Lower leg skin (tissue), 4 donors: ENCODE data around the gene SH2D5. TPM values are rescaled to one million over a fixed set of nuclear protein-coding genes. Genes with fewer than 3 reads are reported as not detected.

Experiments used
- DNase-seq, 2 donors: peaks; one replicate each; pipeline ENCODE4 v3.0.0-alpha.2; 2019; ENCODE audit warnings: low spot score in 2 of 2
- H3K4me3 ChIP-seq: fragments of 200-600 bp; sonication (generic); 2 replicates; pipeline ENCODE4 v1.5.1; 2017; ENCODE audit warnings: mild to moderate bottlenecking, low read depth; ENCODE audit not compliant: poor library complexity, severe bottlenecking
- CTCF ChIP-seq, 3 donors: fragments of 450-650 bp; IDR thresholded peaks; one replicate each; pipeline ENCODE4 v1.5.1; 2016; ENCODE audit warnings: antibody characterized with exemption in 3 of 3, mild to moderate bottlenecking in 3 of 3, moderate library complexity in 2 of 3
- POLR2A ChIP-seq, 2 donors: fragments of 450-650 bp; IDR thresholded peaks; one replicate each; pipeline ENCODE4 v1.6.1; 2016 to 2017; ENCODE audit warnings: antibody characterized with exemption in 2 of 2, mild to moderate bottlenecking in 1 of 2, moderate library complexity in 1 of 2
- WGBS, 2 donors: methylation state at CpG; one replicate each; pipeline ENCODE4 v1.1.5; 2018; 5-methylcytosine and 5-hydroxymethylcytosine counted together
- intact Hi-C: fragments of 100-400 bp; cut with DNase I; formaldehyde crosslinking; loops from one replicate; pipeline ENCODE4 v1.15.0; 2023; ENCODE audit warnings: low total_unique reads
- total RNA-seq, 4 donors: library from RNA; depleted of rRNA; stranded (reverse); fragments of >200 nt; gene quantifications; one replicate each; pipeline ENCODE4 v1.1.0, GENCODE V29; 2016

SH2D5 gene
- total RNA-seq, 4 donors from 2014 or later: 0.11 to 1.0 (median 0.18) TPM

- no peak for DNase-seq
- no peak overlapping the region for H3K4me3 ChIP-seq
- intact Hi-C loops: no loop called here
- TF ChIP-seq POLR2A (IDR thresholded peaks at IDR 0.05): no peak
- TF ChIP-seq CTCF (IDR thresholded peaks at IDR 0.05): no peak
- 80 to 86% methylated on average over 26 of the region's 26 CpGs for WGBS, 2 donors
These were observed 45.4 kb downstream of the SH2D5 start for GRCh38 chr1:20686883-20687725.

GRCh38 chr1:20685741-20686140 lies 46.8 kb downstream of the SH2D5 start:
- intact Hi-C loops: no loop called here
- H3K4me3 ChIP-seq: no peak overlapping the region
- DNase-seq: no peak
- WGBS, 2 donors: 80 to 82% methylated on average over 12 of the region's 12 CpGs
- TF ChIP-seq CTCF (IDR thresholded peaks at IDR 0.05) (no peak), POLR2A (IDR thresholded peaks at IDR 0.05) (no peak)

GRCh38 chr1:20685099-20685662 lies 47.3 kb downstream of the SH2D5 start:
- 67 to 71% methylated on average over 20 of the region's 21 CpGs for WGBS, 2 donors
- peak in 1 of 2 donors; percentile 90 for DNase-seq
- no peak overlapping the region for H3K4me3 ChIP-seq

GRCh38 chr1:20684651-20685050 lies 47.9 kb downstream of the SH2D5 start:
- 84 to 88% methylated on average over 3 to 8 of the region's 14 CpGs for WGBS, 2 donors
- DNase-seq: no peak
- intact Hi-C loops: no loop called here
- H3K4me3 ChIP-seq: no peak overlapping the region
- TF ChIP-seq CTCF (IDR thresholded peaks at IDR 0.05) (no peak), POLR2A (IDR thresholded peaks at IDR 0.05) (no peak)

More at GRCh38 chr1:20685099-20685662, 47.3 kb downstream of the SH2D5 start:
- TF ChIP-seq CTCF (IDR thresholded peaks at IDR 0.05) (no peak), POLR2A (IDR thresholded peaks at IDR 0.05) (no peak)
- intact Hi-C loops: no loop called here

- intact Hi-C loops: no loop called here
- TF ChIP-seq CTCF (IDR thresholded peaks at IDR 0.05) (no peak), POLR2A (IDR thresholded peaks at IDR 0.05) (no peak)
- no peak overlapping the region for H3K4me3 ChIP-seq
- DNase-seq: no peak
- 80 to 83% methylated on average over 13 of the region's 13 CpGs for WGBS, 2 donors
These were observed 48.4 kb downstream of the SH2D5 start for GRCh38 chr1:20684050-20684620.
